ENCODE results near the gene SLC44A3.

GRCh38 chr1:94801919-94802546 is 18.1 kb upstream of the SLC44A3 start:
- no peak for TF ChIP-seq POLR2A (IDR thresholded peaks at IDR 0.05)
- peak in 2 of 5 experiments; percentile 9 to 20 for TF ChIP-seq CTCF (IDR thresholded peaks at IDR 0.05 in 4 of 5, conservative IDR thresholded peaks at IDR 0.05 in 1 of 5)
